HepG2 (cell line): ENCODE measurements around the gene AKR1C4. TPM values are rescaled to one million over a fixed set of nuclear protein-coding genes. Genes with fewer than 3 reads are reported as not detected.

Experiments used
- ARID2 ChIP-seq: sonication (generic); formaldehyde crosslinking; IDR thresholded peaks from 2 replicates; pipeline ENCODE4 v1.8.1; 2022; ENCODE audit warnings: mild to moderate bottlenecking, missing genetic modification reagents, borderline replicate concordance
- GATAD2A ChIP-seq: IDR thresholded peaks from 2 replicates; pipeline ENCODE4 v1.6.1; 2016
- MEF2D ChIP-seq: sonication (generic); formaldehyde crosslinking; IDR thresholded peaks from 2 replicates; pipeline ENCODE4 v1.5.1; 2020; ENCODE audit warnings: mild to moderate bottlenecking, missing genetic modification reagents
- NFIB ChIP-seq: sonication (generic); formaldehyde crosslinking; IDR thresholded peaks from 2 replicates; pipeline ENCODE4 v1.9.0; 2021; ENCODE audit warnings: missing genetic modification reagents, mild to moderate bottlenecking, borderline replicate concordance
- SCMH1 ChIP-seq: sonication (generic); formaldehyde crosslinking; IDR thresholded peaks from 2 replicates; pipeline ENCODE4 v1.9.0; 2021; ENCODE audit warnings: missing genetic modification reagents, mild to moderate bottlenecking, borderline replicate concordance
- SYNCRIP ChIP-seq: fragments of 200-400 bp; formaldehyde crosslinking; IDR thresholded peaks from 2 replicates; pipeline ENCODE4 v1.6.1; 2018; ENCODE audit warnings: mild to moderate bottlenecking, low read depth, low read length; ENCODE audit not compliant: insufficient read depth
- WIZ ChIP-seq: sonication (generic); formaldehyde crosslinking; IDR thresholded peaks from 2 replicates; pipeline ENCODE4 v1.5.1; 2020; ENCODE audit warnings: mild to moderate bottlenecking, missing genetic modification reagents
- ZFP90 ChIP-seq: sonication (generic); formaldehyde crosslinking; IDR thresholded peaks from 2 replicates; pipeline ENCODE4 v1.8.0; 2022; ENCODE audit warnings: missing genetic modification reagents, mild to moderate bottlenecking, inconsistent platforms, borderline replicate concordance
- ZMYM2 ChIP-seq: sonication (generic); formaldehyde crosslinking; IDR thresholded peaks from 2 replicates; pipeline ENCODE4 v1.8.0; 2022; ENCODE audit warnings: mild to moderate bottlenecking, missing genetic modification reagents
- ZNF160 ChIP-seq: sonication (generic); formaldehyde crosslinking; IDR thresholded peaks from 2 replicates; pipeline ENCODE4 v1.8.0; 2022; ENCODE audit warnings: mild to moderate bottlenecking, inconsistent platforms, missing genetic modification reagents
- ZNF282 ChIP-seq: fragments of 450-650 bp; IDR thresholded peaks from 2 replicates; pipeline ENCODE4 v1.6.1; 2018; ENCODE audit not compliant: partially characterized antibody
- ZNF496 ChIP-seq: sonication (generic); formaldehyde crosslinking; IDR thresholded peaks from 2 replicates; pipeline ENCODE4 v1.8.1; 2023; ENCODE audit warnings: mild to moderate bottlenecking, moderate library complexity, missing genetic modification reagents; ENCODE audit not compliant: insufficient replicate concordance
- ZNF562 ChIP-seq: sonication (generic); formaldehyde crosslinking; IDR thresholded peaks from 2 replicates; pipeline ENCODE4 v1.8.0; 2022; ENCODE audit warnings: missing genetic modification reagents, borderline replicate concordance
- ZNF619 ChIP-seq: sonication (generic); formaldehyde crosslinking; IDR thresholded peaks from 2 replicates; pipeline ENCODE4 v1.4.0; 2020; ENCODE audit warnings: mild to moderate bottlenecking, missing genetic modification reagents
- ZNF670 ChIP-seq: sonication (generic); formaldehyde crosslinking; IDR thresholded peaks from 2 replicates; pipeline ENCODE4 v1.8.0; 2022; ENCODE audit warnings: mild to moderate bottlenecking, missing genetic modification reagents, borderline replicate concordance
- polyA plus RNA-seq, 8 experiments: library from polyadenylated mRNA; depleted of rRNA in 3 of 8; stranded (reverse) in 7 of 8; unstranded in 1 of 8; fragments of >200 nt; fragmentation: Illumina TruSeq in 4 of 8; extraction: Trizol in 4 of 8; gene quantifications; 2 replicates each; pipeline versions ENCODE4 v1.2.1 to v1.2.3, GENCODE V29; 2011 to 2016; ENCODE audit warnings: low read depth in 4 of 8, missing spikeins in 1 of 8, mixed read lengths in 1 of 8; ENCODE audit not compliant: insufficient read depth in 1 of 8
- total RNA-seq, 5 experiments: library from RNA; depleted of rRNA; stranded (reverse); fragments of >200 nt; fragmentation: Illumina TruSeq; extraction: Trizol; gene quantifications; 2 replicates each; pipeline ENCODE4 v1.2.3, GENCODE V29; 2016; ENCODE audit warnings: low read depth in 1 of 5
- TF ChIP-seq, protein P1 (sequence below): IDR thresholded peaks from 2 replicates; pipeline ENCODE4 v1.6.1; 2012; ENCODE audit warnings: low read depth, low read length, improper control_type of control experiment
- TF ChIP-seq, protein P2 (sequence below): sonication (generic); formaldehyde crosslinking; IDR thresholded peaks from 2 replicates; pipeline ENCODE4 v1.4.0; 2020; ENCODE audit warnings: missing genetic modification reagents
- TF ChIP-seq, protein P3 (sequence below): sonication (generic); formaldehyde crosslinking; IDR thresholded peaks from 2 replicates; pipeline ENCODE4 v1.4.0; 2020; ENCODE audit warnings: low read depth, mild to moderate bottlenecking, missing genetic modification reagents
- TF ChIP-seq, protein P4 (sequence below): sonication (generic); formaldehyde crosslinking; IDR thresholded peaks from 2 replicates; pipeline ENCODE4 v1.9.0; 2021; ENCODE audit warnings: missing genetic modification reagents, borderline replicate concordance
- TF ChIP-seq, protein P5 (sequence below): sonication (generic); formaldehyde crosslinking; conservative IDR thresholded peaks from 2 replicates; pipeline ENCODE4 v1.4.0; 2020; ENCODE audit warnings: missing genetic modification reagents

AKR1C4 gene
- total and polyA plus RNA-seq, 2 of the 13 experiments (the other 11 are each of a cell fraction or from before 2014, with no cell fraction given): 0.18 to 1.3 TPM

DNA sequence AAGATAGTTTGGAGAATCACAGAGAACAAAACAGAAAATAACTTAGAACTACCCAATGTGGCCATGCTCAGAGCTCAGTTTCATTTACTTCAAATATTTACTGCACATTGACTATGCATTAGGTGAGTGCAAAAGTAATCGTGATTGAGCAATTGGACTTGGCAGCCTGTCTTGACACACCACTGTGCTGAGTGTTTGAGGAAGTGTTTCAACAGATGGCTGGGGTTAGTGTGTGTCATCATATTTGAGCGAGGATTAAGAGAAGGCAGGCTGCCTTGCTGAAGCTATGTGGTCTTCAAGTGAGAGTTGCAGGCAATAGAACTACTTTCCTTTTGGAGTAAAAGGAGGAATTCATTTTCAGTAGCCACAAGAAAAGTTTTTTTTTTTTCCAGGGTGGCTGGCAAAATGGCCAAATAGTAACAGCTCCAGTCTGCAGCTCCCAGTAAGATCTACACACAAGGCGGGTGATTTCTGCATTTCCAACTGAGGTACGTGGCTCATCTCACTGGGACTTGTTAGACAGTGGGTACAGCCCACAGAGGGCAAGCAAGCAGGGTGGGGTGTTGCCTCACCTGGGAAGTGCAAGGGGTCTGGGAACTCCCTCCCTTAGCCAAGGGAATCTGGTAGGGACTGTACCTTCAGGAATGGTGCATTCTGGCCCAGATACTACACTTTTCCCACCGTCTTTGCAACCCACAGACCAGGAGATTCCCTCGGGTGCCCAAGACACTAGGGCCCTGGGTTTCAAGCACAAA, 37.6 kb downstream of the AKR1C4 start (continued):
- TF ChIP-seq WIZ (CRISPR knock-in tag) (no peak; the same call in 1 of the 2 replicates), ZNF619 (CRISPR knock-in tag) (no peak), ARID2 (CRISPR knock-in tag) (no peak), ZNF160 (CRISPR knock-in tag) (no peak), SYNCRIP (no peak), ZNF562 (no peak), ZFP90 (CRISPR knock-in tag) (no peak), ZNF282 (no peak), MEF2D (no peak), ZMYM2 (CRISPR knock-in tag) (peak; percentile 81), ZNF670 (no peak), ZNF496 (CRISPR knock-in tag) (no peak), NFIB (CRISPR knock-in tag) (no peak), SCMH1 (no peak), GATAD2A (CRISPR knock-in tag) (peak; percentile 94)
- TF ChIP-seq, protein P1, sequence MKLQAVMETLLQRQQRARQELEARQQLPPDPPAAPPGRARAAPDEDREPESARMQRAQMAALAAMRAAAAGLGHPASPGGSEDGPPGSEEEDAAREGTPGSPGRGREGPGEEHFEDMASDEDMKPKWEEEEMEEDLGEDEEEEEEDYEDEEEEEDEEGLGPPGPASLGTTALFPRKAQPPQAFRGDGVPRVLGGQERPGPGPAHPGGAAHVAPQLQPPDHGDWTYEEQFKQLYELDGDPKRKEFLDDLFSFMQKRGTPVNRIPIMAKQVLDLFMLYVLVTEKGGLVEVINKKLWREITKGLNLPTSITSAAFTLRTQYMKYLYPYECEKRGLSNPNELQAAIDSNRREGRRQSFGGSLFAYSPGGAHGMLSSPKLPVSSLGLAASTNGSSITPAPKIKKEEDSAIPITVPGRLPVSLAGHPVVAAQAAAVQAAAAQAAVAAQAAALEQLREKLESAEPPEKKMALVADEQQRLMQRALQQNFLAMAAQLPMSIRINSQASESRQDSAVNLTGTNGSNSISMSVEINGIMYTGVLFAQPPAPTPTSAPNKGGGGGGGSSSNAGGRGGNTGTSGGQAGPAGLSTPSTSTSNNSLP: peak; percentile 78
- TF ChIP-seq, protein P2, sequence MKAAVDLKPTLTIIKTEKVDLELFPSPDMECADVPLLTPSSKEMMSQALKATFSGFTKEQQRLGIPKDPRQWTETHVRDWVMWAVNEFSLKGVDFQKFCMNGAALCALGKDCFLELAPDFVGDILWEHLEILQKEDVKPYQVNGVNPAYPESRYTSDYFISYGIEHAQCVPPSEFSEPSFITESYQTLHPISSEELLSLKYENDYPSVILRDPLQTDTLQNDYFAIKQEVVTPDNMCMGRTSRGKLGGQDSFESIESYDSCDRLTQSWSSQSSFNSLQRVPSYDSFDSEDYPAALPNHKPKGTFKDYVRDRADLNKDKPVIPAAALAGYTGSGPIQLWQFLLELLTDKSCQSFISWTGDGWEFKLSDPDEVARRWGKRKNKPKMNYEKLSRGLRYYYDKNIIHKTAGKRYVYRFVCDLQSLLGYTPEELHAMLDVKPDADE: no peak
- TF ChIP-seq, protein P3, sequence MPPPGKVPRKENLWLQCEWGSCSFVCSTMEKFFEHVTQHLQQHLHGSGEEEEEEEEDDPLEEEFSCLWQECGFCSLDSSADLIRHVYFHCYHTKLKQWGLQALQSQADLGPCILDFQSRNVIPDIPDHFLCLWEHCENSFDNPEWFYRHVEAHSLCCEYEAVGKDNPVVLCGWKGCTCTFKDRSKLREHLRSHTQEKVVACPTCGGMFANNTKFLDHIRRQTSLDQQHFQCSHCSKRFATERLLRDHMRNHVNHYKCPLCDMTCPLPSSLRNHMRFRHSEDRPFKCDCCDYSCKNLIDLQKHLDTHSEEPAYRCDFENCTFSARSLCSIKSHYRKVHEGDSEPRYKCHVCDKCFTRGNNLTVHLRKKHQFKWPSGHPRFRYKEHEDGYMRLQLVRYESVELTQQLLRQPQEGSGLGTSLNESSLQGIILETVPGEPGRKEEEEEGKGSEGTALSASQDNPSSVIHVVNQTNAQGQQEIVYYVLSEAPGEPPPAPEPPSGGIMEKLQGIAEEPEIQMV: no peak
- TF ChIP-seq, protein P4, sequence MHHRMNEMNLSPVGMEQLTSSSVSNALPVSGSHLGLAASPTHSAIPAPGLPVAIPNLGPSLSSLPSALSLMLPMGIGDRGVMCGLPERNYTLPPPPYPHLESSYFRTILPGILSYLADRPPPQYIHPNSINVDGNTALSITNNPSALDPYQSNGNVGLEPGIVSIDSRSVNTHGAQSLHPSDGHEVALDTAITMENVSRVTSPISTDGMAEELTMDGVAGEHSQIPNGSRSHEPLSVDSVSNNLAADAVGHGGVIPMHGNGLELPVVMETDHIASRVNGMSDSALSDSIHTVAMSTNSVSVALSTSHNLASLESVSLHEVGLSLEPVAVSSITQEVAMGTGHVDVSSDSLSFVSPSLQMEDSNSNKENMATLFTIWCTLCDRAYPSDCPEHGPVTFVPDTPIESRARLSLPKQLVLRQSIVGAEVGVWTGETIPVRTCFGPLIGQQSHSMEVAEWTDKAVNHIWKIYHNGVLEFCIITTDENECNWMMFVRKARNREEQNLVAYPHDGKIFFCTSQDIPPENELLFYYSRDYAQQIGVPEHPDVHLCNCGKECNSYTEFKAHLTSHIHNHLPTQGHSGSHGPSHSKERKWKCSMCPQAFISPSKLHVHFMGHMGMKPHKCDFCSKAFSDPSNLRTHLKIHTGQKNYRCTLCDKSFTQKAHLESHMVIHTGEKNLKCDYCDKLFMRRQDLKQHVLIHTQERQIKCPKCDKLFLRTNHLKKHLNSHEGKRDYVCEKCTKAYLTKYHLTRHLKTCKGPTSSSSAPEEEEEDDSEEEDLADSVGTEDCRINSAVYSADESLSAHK: no peak
- TF ChIP-seq, protein P5, sequence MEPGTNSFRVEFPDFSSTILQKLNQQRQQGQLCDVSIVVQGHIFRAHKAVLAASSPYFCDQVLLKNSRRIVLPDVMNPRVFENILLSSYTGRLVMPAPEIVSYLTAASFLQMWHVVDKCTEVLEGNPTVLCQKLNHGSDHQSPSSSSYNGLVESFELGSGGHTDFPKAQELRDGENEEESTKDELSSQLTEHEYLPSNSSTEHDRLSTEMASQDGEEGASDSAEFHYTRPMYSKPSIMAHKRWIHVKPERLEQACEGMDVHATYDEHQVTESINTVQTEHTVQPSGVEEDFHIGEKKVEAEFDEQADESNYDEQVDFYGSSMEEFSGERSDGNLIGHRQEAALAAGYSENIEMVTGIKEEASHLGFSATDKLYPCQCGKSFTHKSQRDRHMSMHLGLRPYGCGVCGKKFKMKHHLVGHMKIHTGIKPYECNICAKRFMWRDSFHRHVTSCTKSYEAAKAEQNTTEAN (CRISPR knock-in tag): peak; percentile 98
